ENCODE data around the gene ORM2. TPM values are rescaled to one million over a fixed set of nuclear protein-coding genes. Genes with fewer than 3 reads are reported as not detected.

ORM2 gene
- total RNA-seq, 1 donor from 2014 or later, result 0.64 TPM

DNA sequence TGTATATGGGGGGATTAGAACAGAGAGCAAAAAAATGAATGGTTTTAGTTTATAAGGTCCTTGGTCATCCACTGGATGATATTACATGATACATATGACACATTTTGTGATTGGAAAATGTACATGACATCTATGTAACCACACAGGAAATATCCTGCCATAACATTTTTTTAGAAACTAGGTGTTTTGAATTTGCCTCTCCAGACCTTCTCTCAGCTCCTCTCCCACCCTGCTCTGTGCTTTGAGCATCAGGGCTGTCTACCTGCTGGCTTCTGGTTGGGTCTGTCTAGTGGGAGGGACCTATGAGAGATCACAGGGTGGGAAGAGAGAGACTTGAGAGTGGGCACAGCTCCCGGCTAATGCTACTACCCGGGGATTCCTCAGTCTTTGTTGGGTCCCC, 33.8 kb downstream of the ORM2 start:
- peaks cover 66 to 83% of the 10 kb centered on the region in 2 donors for H3K36me3 ChIP-seq
- no peaks in the 10 kb centered on the region for H3K27me3 ChIP-seq
- intact Hi-C loops (cut with DNase I), result no loop called here
- no peak overlapping the region for H3K27ac ChIP-seq
- H3K9me3 ChIP-seq, result no peaks in the 10 kb centered on the region
- H3K4me3 ChIP-seq, result no peak overlapping the region
- no peak for DNase-seq (ENCODE audit: low spot score in 2 of 2)
- peaks cover 0 to 10% of the 10 kb centered on the region in 2 donors for H3K4me1 ChIP-seq
- TF ChIP-seq, protein P1, sequence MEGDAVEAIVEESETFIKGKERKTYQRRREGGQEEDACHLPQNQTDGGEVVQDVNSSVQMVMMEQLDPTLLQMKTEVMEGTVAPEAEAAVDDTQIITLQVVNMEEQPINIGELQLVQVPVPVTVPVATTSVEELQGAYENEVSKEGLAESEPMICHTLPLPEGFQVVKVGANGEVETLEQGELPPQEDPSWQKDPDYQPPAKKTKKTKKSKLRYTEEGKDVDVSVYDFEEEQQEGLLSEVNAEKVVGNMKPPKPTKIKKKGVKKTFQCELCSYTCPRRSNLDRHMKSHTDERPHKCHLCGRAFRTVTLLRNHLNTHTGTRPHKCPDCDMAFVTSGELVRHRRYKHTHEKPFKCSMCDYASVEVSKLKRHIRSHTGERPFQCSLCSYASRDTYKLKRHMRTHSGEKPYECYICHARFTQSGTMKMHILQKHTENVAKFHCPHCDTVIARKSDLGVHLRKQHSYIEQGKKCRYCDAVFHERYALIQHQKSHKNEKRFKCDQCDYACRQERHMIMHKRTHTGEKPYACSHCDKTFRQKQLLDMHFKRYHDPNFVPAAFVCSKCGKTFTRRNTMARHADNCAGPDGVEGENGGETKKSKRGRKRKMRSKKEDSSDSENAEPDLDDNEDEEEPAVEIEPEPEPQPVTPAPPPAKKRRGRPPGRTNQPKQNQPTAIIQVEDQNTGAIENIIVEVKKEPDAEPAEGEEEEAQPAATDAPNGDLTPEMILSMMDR (IDR thresholded peaks at IDR 0.05), result no peak

DNA sequence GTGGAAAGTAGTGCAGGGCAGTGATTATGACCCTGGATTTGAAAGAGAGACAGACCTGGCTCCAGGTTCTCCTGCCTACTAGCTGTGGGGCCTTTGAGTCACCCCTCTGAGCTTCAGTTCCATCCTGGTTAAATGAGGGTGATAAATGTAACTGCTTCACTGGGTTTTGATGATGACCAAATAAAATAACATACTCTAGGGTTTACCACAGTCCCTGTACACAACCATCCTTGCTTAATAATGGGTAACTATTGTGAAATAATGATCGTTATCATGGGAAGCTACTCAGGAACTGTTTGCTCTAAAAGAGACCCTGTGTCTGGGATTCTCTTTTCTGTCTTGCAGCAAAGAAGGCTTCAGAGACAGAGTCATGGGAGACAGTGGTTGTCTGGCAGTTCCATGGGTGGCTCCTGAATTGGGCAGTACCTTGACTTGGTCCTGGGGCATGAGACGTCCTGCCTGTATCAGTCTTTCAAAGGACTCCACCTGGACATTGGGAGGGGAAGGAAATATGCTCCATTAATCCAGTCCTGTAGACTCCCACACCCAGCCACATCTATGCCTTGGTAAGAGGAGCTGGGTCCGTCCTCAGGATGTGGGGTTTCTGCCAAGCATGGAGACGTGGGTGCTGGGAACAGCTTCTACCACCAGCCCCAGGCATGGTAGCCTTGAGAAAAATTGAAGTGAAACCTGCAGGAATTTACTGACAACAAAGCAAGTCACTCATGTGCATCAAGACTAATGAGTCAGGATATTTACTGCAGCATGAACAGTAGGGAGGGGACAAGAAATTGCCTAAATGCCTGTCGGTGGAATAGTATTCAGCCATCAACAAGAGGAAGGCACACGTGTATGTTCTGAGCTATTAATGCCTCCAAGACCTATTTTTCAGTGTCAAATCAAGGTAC, 34.7 kb downstream of the ORM2 start:
- Histone ChIP-seq H3K4me3 (no peak overlapping the region), H3K9me3 (no peaks in the 10 kb centered on the region), H3K4me1 (peaks cover 0 to 10% of the 10 kb centered on the region in 2 donors), H3K27me3 (no peaks in the 10 kb centered on the region), H3K36me3 (peaks cover 62 to 79% of the 10 kb centered on the region in 2 donors), H3K27ac (peak overlapping the region in 1 of 2 donors; percentile 12)
- TF ChIP-seq, protein P1 (IDR thresholded peaks at IDR 0.05), result no peak
- DNase-seq (ENCODE audit: low spot score in 2 of 2), result peak in 1 of 2 donors; percentile 61
- intact Hi-C loops (cut with DNase I), result no loop called here

DNA sequence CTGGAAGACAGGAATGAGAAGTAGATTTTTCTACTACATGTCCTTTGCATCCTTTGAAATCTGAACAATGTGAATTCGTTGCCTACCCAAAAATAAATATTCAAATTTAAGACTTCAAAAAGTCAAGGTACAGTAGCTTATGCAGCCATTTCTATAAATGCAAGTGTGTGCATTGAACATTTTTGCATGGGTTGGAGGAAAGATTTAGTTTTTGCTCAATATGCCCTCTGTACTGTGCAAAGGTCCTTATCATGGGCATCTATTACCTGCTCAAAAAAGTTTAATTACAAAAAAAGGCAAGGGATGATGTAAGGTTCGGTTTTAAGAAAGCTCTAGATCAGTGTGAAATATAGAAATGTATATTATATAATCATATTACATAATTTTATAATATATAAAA, 35.5 kb downstream of the ORM2 start:
- Histone ChIP-seq H3K27ac (no peak overlapping the region), H3K27me3 (no peaks in the 10 kb centered on the region), H3K9me3 (no peaks in the 10 kb centered on the region), H3K36me3 (peaks cover 54 to 77% of the 10 kb centered on the region in 2 donors), H3K4me1 (peaks cover 0 to 10% of the 10 kb centered on the region in 2 donors), H3K4me3 (no peak overlapping the region)
- intact Hi-C loops (cut with DNase I), result no loop called here
- TF ChIP-seq, protein P1 (IDR thresholded peaks at IDR 0.05), result no peak
- no peak for DNase-seq (ENCODE audit: low spot score in 2 of 2)

DNA sequence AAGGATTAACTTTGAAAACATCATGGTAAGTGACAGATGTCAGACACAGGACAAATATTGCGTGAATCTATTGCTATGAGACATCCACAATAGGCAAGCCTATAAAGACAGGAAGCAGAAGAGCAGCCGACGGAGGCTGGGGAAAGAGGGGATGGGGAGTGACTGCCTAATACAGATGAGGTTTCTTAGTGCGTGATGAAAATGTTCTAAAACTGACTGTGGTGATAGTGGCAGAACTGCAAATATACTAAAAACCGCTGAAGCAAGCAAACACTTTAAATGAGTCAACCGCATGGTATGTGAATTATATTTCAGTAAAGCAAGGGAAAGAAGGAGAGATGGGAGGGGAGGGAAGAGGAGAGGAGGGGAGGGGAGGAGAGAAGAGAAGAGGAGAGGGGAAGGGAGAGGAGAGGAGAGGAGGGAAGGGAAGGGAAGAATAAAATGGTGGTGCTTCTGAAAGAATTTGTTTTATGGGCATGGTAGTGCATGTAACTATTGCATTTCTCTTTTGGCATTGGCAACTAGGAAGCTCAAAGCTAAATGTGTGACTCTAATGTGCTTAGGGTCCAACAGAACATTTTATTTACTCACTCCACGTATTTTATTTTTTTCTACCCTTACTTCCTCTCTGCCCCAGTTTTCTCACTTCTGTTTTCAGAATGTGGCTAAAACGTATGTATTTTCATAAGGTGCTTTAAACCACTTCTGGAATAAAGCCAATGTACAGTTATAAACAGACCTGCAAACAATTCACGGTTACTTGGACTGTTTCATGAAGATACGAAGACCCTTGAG, 36.9 kb downstream of the ORM2 start:
- Histone ChIP-seq H3K27ac (peak overlapping the region; percentile 64 to 66), H3K4me3 (no peak overlapping the region), H3K36me3 (peaks cover 40 to 75% of the 10 kb centered on the region in 2 donors), H3K4me1 (peaks cover 0 to 17% of the 10 kb centered on the region in 2 donors), H3K9me3 (no peaks in the 10 kb centered on the region), H3K27me3 (no peaks in the 10 kb centered on the region)
- TF ChIP-seq, protein P1 (IDR thresholded peaks at IDR 0.05), result no peak
- intact Hi-C loops (cut with DNase I), result loop anchor here (1.0 to 2.0 kb wide), 2 partner anchors 18 to 27 kb away; no protein-coding TSS in a partner anchor
- DNase-seq (ENCODE audit: low spot score in 2 of 2), result peak in 1 of 2 donors; percentile 69

DNA sequence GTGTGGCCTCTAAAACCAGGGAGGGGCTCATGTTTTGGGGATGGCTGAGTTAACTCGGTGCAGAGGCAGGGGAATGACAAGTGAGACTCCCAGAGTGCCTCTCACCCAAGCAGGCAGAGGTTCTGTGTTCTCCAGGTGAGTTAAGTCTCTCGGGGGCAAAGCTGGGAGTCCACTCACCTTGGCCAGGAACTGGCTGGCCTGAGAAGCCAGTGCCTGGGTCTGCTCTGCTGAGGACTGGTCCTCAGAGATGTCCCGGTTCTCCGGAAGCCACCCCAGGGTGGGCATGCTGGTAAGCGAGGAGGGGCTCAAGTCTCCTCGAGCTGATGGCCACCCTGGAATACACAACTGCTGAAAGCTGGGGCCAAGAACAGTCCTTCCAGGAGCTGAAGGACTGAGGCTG, 37.7 kb downstream of the ORM2 start:
- peak in 1 of 2 donors; percentile 58 for DNase-seq (ENCODE audit: low spot score in 2 of 2)

More for the DNA sequence above, 37.7 kb downstream of the ORM2 start:
- peak overlapping the region; percentile 64 to 66 for H3K27ac ChIP-seq
- H3K36me3 ChIP-seq, result peaks cover 32 to 72% of the 10 kb centered on the region in 2 donors
- H3K4me1 ChIP-seq, result peaks cover 0 to 26% of the 10 kb centered on the region in 2 donors
- no peaks in the 10 kb centered on the region for H3K27me3 ChIP-seq
- intact Hi-C loops (cut with DNase I), result loop anchor here (1.0 to 2.0 kb wide), 2 partner anchors 19 to 26 kb away; no protein-coding TSS in a partner anchor
- TF ChIP-seq, protein P1 (IDR thresholded peaks at IDR 0.05), result no peak
- no peaks in the 10 kb centered on the region for H3K9me3 ChIP-seq
- no peak overlapping the region for H3K4me3 ChIP-seq

Measured in ascending aorta (tissue), 2 donors.